ENCODE results near the gene GGCT.
"Not testable (repeated sequence)": the region's sequence is repeated elsewhere in the genome, so short reads cannot be mapped to it uniquely, and the experiment has no call there.

DNA sequence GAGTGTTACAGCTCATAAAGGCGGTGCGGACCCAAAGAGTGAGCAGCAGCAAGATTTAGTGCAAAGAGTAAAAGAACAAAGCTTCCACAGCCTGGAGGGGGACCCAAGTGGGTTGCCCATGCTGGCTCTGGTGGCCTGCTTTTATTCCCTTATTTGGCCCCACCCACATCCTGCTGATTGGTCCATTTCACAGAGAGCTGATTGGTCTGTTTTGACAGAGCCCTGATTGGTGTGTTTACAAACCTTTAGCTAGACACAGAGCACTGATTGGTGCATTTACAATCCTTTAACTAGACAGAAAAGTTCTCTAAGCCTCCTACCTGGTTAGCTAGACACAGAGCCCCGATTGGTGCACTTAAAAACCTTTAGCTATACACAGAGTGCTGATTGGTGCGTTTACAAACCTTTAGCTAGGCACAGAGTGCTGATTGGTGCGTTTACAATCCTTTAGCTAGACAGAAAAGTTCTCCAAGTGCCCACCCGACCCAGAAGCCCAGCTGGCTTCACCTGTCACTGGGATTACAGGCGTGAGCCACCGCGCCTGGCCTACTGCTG lies 2.8 kb upstream of the GGCT start:
- TF ChIP-seq, protein P1, sequence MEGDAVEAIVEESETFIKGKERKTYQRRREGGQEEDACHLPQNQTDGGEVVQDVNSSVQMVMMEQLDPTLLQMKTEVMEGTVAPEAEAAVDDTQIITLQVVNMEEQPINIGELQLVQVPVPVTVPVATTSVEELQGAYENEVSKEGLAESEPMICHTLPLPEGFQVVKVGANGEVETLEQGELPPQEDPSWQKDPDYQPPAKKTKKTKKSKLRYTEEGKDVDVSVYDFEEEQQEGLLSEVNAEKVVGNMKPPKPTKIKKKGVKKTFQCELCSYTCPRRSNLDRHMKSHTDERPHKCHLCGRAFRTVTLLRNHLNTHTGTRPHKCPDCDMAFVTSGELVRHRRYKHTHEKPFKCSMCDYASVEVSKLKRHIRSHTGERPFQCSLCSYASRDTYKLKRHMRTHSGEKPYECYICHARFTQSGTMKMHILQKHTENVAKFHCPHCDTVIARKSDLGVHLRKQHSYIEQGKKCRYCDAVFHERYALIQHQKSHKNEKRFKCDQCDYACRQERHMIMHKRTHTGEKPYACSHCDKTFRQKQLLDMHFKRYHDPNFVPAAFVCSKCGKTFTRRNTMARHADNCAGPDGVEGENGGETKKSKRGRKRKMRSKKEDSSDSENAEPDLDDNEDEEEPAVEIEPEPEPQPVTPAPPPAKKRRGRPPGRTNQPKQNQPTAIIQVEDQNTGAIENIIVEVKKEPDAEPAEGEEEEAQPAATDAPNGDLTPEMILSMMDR (tag by site-specific recombination; IDR thresholded peaks at IDR 0.05): not testable (repeated sequence)
- not testable (repeated sequence) for TF ChIP-seq ZBTB21 (tag by site-specific recombination; IDR thresholded peaks at IDR 0.05); YY1 (tag by site-specific recombination; IDR thresholded peaks at IDR 0.05); YY2 (tag by site-specific recombination; IDR thresholded peaks at IDR 0.05); ZNF138 (tag by site-specific recombination; IDR thresholded peaks at IDR 0.05; ENCODE audit: borderline replicate concordance); ZNF133 (tag by site-specific recombination; IDR thresholded peaks at IDR 0.05); ZNF423 (tag by site-specific recombination; IDR thresholded peaks at IDR 0.05); ZNF302 (tag by site-specific recombination; IDR thresholded peaks at IDR 0.05; ENCODE audit: low read depth)
- TF ChIP-seq, protein P2, sequence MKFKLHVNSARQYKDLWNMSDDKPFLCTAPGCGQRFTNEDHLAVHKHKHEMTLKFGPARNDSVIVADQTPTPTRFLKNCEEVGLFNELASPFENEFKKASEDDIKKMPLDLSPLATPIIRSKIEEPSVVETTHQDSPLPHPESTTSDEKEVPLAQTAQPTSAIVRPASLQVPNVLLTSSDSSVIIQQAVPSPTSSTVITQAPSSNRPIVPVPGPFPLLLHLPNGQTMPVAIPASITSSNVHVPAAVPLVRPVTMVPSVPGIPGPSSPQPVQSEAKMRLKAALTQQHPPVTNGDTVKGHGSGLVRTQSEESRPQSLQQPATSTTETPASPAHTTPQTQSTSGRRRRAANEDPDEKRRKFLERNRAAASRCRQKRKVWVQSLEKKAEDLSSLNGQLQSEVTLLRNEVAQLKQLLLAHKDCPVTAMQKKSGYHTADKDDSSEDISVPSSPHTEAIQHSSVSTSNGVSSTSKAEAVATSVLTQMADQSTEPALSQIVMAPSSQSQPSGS (tag by site-specific recombination; IDR thresholded peaks at IDR 0.05; ENCODE audit: low read depth): not testable (repeated sequence)
- TF ChIP-seq, protein P3, sequence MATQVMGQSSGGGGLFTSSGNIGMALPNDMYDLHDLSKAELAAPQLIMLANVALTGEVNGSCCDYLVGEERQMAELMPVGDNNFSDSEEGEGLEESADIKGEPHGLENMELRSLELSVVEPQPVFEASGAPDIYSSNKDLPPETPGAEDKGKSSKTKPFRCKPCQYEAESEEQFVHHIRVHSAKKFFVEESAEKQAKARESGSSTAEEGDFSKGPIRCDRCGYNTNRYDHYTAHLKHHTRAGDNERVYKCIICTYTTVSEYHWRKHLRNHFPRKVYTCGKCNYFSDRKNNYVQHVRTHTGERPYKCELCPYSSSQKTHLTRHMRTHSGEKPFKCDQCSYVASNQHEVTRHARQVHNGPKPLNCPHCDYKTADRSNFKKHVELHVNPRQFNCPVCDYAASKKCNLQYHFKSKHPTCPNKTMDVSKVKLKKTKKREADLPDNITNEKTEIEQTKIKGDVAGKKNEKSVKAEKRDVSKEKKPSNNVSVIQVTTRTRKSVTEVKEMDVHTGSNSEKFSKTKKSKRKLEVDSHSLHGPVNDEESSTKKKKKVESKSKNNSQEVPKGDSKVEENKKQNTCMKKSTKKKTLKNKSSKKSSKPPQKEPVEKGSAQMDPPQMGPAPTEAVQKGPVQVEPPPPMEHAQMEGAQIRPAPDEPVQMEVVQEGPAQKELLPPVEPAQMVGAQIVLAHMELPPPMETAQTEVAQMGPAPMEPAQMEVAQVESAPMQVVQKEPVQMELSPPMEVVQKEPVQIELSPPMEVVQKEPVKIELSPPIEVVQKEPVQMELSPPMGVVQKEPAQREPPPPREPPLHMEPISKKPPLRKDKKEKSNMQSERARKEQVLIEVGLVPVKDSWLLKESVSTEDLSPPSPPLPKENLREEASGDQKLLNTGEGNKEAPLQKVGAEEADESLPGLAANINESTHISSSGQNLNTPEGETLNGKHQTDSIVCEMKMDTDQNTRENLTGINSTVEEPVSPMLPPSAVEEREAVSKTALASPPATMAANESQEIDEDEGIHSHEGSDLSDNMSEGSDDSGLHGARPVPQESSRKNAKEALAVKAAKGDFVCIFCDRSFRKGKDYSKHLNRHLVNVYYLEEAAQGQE (tag by site-specific recombination; IDR thresholded peaks at IDR 0.05): not testable (repeated sequence)
- TF ChIP-seq, protein P4, sequence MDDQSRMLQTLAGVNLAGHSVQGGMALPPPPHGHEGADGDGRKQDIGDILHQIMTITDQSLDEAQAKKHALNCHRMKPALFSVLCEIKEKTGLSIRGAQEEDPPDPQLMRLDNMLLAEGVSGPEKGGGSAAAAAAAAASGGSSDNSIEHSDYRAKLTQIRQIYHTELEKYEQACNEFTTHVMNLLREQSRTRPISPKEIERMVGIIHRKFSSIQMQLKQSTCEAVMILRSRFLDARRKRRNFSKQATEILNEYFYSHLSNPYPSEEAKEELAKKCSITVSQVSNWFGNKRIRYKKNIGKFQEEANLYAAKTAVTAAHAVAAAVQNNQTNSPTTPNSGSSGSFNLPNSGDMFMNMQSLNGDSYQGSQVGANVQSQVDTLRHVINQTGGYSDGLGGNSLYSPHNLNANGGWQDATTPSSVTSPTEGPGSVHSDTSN (CRISPR knock-in tag; IDR thresholded peaks at IDR 0.05): not testable (repeated sequence)
